GF-D8 (cell line): ENCODE data around the gene ZIC1.

Source experiments
- DNase-seq: peaks from one replicate; lab custom pipeline; 2025; lab: John Stamatoyannopoulos, UW

Gene ZIC1

GRCh38 chr3:147380387-147380951 lies 28.7 kb upstream of the ZIC1 start:
- no peak for DNase-seq

GRCh38 chr3:147380977-147381376 lies 28.2 kb upstream of the ZIC1 start:
- DNase-seq = no peak

GRCh38 chr3:147381596-147381995 lies 27.6 kb upstream of the ZIC1 start:
- DNase-seq = no peak

- no peak for DNase-seq
Measured at GRCh38 chr3:147383617-147384016, 25.5 kb upstream of the ZIC1 start.

- no peak for DNase-seq
Measured at GRCh38 chr3:147384210-147385058, 24.7 kb upstream of the ZIC1 start.

GRCh38 chr3:147385059-147386012 lies 23.8 kb upstream of the ZIC1 start:
- DNase-seq = no peak

GRCh38 chr3:147387291-147387884 lies 21.8 kb upstream of the ZIC1 start:
- DNase-seq = no peak

- no peak for DNase-seq
Measured at GRCh38 chr3:147387885-147388699, 21.1 kb upstream of the ZIC1 start.

GRCh38 chr3:147388700-147389580 lies 20.2 kb upstream of the ZIC1 start:
- no peak for DNase-seq

GRCh38 chr3:147389717-147390116 lies 19.4 kb upstream of the ZIC1 start:
- no peak for DNase-seq

GRCh38 chr3:147390589-147391569 lies 18.3 kb upstream of the ZIC1 start:
- no peak for DNase-seq

- DNase-seq = no peak
Measured at GRCh38 chr3:147391781-147392624, 17.2 kb upstream of the ZIC1 start.

- no peak for DNase-seq
Measured at GRCh38 chr3:147392625-147392946, 16.6 kb upstream of the ZIC1 start.

GRCh38 chr3:147393261-147393942 lies 15.8 kb upstream of the ZIC1 start:
- DNase-seq = no peak

GRCh38 chr3:147393943-147394883 lies 15.0 kb upstream of the ZIC1 start:
- DNase-seq = no peak

GRCh38 chr3:147394884-147395225 lies 14.3 kb upstream of the ZIC1 start:
- no peak for DNase-seq
